ENCODE results near the gene CCBE1. TPM values are rescaled to one million over a fixed set of nuclear protein-coding genes. Genes with fewer than 3 reads are reported as not detected.

CCBE1 gene
- total and polyA plus RNA-seq, 4 experiments from 2014 or later = not detected

DNA sequence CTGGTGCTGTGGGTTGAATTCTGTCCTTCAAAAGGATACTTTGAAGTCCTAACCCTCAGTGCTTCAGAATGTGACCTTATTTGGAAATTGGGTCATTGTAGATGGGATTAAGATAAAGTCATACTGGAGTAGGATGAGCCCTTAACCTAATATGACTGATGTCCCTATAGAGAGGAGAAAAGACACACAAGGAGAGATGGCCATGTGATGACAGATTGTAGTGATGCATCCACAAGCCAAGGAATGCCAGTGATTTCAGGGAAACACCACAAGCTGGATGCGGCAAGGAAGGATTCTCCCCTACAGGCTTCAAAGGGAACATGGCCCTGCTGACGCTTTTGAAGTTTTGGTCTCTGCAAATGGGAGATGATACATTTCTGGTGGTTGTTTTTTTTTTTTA lies 24.7 kb upstream of the CCBE1 start:
- intact Hi-C loops (cut with micrococcal nuclease) = no loop called here
- H3K4me3 ChIP-seq (ENCODE audit: low read length in 2 of 2) = no peak overlapping the region
- peaks cover 0 to 4% of the 10 kb centered on the region in 2 donors for H3K27me3 Mint-ChIP-seq
- H3K4me3 Mint-ChIP-seq = no peak overlapping the region
- H3K27me3 ChIP-seq (ENCODE audit: insufficient read depth, low read length) = no peaks in the 10 kb centered on the region
- H3K27ac Mint-ChIP-seq = no peak overlapping the region
- no peaks in the 10 kb centered on the region for H3K9me3 ChIP-seq (ENCODE audit: control insufficient read depth in 1 of 2, low read length in 2 of 2)
- no peak for DNase-seq
- POLR2A ChIA-PET (ENCODE audit: partially characterized antibody) = no interaction called here
- H3K36me3 Mint-ChIP-seq = no peaks in the 10 kb centered on the region
- H3K36me3 ChIP-seq (ENCODE audit: insufficient read depth, low read length) = no peaks in the 10 kb centered on the region
- peaks cover 0 to 3% (median 0%) of the 10 kb centered on the region in 8 donors for H3K9me3 Mint-ChIP-seq
- H3K4me1 ChIP-seq (ENCODE audit: insufficient read depth, low read length) = no peaks in the 10 kb centered on the region
- H3K4me1 Mint-ChIP-seq = no peaks in the 10 kb centered on the region
- CTCF ChIA-PET (ENCODE audit: partially characterized antibody) = no interaction called here
- H3K27ac ChIP-seq (ENCODE audit: low read depth, low read length) = no peak overlapping the region

DNA sequence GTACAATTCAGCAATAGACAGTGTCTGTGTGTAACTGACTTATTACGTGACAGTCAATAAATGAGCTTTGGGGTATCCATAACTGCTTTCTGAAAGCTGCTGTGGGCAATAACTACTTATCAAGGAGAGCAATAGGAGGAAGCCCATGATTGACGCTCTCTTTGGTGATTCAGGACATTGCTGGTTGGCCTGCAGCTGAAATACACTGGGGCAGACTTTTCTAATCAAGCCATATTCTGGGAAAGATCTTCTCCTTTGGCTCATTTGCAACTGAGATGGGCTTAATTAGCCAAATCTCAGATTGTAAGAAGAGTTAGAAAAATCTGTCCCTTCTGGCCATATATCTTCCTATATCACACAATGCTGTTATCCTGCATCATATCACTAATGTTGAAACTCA lies 24.0 kb upstream of the CCBE1 start:
- Mint-ChIP-seq H3K27me3 (peaks cover 0 to 4% of the 10 kb centered on the region in 2 donors), H3K4me1 (no peaks in the 10 kb centered on the region), H3K27ac (no peak overlapping the region), H3K36me3 (no peaks in the 10 kb centered on the region), H3K9me3 (peaks cover 0 to 3% (median 0%) of the 10 kb centered on the region in 8 donors), H3K4me3 (no peak overlapping the region)
- no peaks in the 10 kb centered on the region for H3K4me1 ChIP-seq (ENCODE audit: insufficient read depth, low read length)
- ChIA-PET CTCF (ENCODE audit: partially characterized antibody) (no interaction called here), POLR2A (ENCODE audit: partially characterized antibody) (no interaction called here)
- no peaks in the 10 kb centered on the region for H3K36me3 ChIP-seq (ENCODE audit: insufficient read depth, low read length)
- no peaks in the 10 kb centered on the region for H3K27me3 ChIP-seq (ENCODE audit: insufficient read depth, low read length)
- DNase-seq = no peak
- H3K9me3 ChIP-seq (ENCODE audit: control insufficient read depth in 1 of 2, low read length in 2 of 2) = no peaks in the 10 kb centered on the region
- H3K4me3 ChIP-seq (ENCODE audit: low read length in 2 of 2) = no peak overlapping the region
- intact Hi-C loops (cut with micrococcal nuclease) = no loop called here
- H3K27ac ChIP-seq (ENCODE audit: low read depth, low read length) = no peak overlapping the region

DNA sequence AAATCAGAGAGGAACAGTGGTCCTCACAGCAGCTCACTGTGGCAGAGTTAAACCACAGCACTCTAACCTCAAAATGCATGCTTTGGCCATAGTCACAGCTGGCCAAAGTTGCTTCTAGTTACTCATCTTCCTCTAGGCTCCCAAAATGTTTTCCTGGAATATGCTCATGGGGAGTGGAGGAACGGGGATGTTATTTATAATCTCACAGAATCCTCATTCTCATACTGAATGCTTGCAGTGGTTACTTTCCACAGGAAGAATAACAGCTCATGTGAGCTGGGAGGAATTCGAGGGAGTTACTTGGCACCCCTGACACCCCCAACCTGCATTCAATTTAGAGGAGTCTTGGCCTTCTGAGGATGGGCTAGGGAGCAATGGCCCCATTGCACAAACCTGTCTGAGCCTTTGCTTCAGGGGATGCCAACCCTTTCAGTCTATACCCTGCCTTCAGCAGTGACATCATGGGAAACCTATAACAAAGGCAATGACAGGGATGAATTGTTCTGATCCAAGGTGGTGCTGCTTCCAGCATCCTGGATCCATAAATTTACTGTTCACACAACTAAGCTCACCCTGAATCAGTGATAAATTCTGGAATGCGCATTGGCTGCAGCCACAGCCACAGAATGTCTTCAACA lies 22.4 kb upstream of the CCBE1 start:
- Histone ChIP-seq H3K27me3 (ENCODE audit: insufficient read depth, low read length) (no peaks in the 10 kb centered on the region), H3K9me3 (ENCODE audit: control insufficient read depth in 1 of 2, low read length in 2 of 2) (no peaks in the 10 kb centered on the region), H3K36me3 (ENCODE audit: insufficient read depth, low read length) (no peaks in the 10 kb centered on the region), H3K4me1 (ENCODE audit: insufficient read depth, low read length) (no peaks in the 10 kb centered on the region), H3K27ac (ENCODE audit: low read depth, low read length) (no peak overlapping the region), H3K4me3 (ENCODE audit: low read length in 2 of 2) (no peak overlapping the region)
- intact Hi-C loops (cut with micrococcal nuclease) = no loop called here
- CTCF ChIA-PET (ENCODE audit: partially characterized antibody) = no interaction called here
- H3K9me3 Mint-ChIP-seq = peaks cover 0 to 3% (median 0%) of the 10 kb centered on the region in 8 donors
- no peak overlapping the region for H3K27ac Mint-ChIP-seq
- no peaks in the 10 kb centered on the region for H3K4me1 Mint-ChIP-seq
- peaks cover 0 to 6% of the 10 kb centered on the region in 2 donors for H3K27me3 Mint-ChIP-seq
- no peaks in the 10 kb centered on the region for H3K36me3 Mint-ChIP-seq
- H3K4me3 Mint-ChIP-seq = no peak overlapping the region
- DNase-seq = no peak
- POLR2A ChIA-PET (ENCODE audit: partially characterized antibody) = no interaction called here

DNA sequence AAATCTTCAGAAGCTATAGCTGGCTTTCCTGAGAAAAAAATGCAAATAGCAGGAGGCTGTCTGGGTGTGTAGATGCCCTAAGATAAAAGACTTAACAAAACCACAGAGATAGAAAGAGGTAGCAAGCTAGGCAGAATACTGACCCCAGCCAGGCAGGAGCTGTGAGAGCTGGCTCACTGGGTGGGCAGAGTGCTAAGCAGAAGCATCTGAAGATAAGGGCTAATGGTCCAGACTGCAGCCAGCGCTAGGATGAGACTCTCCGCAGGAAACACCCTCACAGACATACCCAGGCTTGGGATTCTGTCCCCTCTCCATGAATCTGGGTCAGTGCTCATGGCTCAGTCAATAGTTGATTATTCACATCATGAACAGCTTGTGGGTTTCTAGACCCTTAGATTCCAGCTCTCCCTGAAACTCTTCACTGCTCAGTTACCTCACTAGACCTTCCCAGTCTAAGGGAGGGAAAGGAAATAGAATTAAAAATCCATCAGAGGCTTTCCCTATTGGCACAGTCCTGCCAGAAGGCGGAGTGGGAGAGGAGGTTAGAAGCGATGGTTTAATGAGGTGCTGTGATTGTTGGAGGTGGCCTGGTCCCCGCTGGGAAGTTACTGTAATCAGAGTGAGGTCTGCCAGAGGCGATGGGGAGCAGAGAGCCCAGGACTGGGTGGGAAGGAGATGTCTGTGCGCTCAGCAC lies 21.4 kb upstream of the CCBE1 start:
- Mint-ChIP-seq H3K9me3 (peaks cover 0 to 5% (median 0%) of the 10 kb centered on the region in 8 donors), H3K36me3 (no peaks in the 10 kb centered on the region), H3K4me3 (no peak overlapping the region), H3K27ac (no peak overlapping the region), H3K4me1 (no peaks in the 10 kb centered on the region), H3K27me3 (peaks cover 0 to 6% of the 10 kb centered on the region in 2 donors)
- no peaks in the 10 kb centered on the region for H3K4me1 ChIP-seq (ENCODE audit: insufficient read depth, low read length)
- intact Hi-C loops (cut with micrococcal nuclease) = no loop called here
- no peaks in the 10 kb centered on the region for H3K36me3 ChIP-seq (ENCODE audit: insufficient read depth, low read length)
- H3K27me3 ChIP-seq (ENCODE audit: insufficient read depth, low read length) = no peaks in the 10 kb centered on the region
- H3K9me3 ChIP-seq (ENCODE audit: control insufficient read depth in 1 of 2, low read length in 2 of 2) = no peaks in the 10 kb centered on the region
- ChIA-PET CTCF (ENCODE audit: partially characterized antibody) (interaction anchor here (0.5 kb wide), 1 partner anchor 9 kb away, joined by 3 read pairs; no protein-coding TSS in a partner anchor), POLR2A (ENCODE audit: partially characterized antibody) (no interaction called here)
- DNase-seq = no peak
- no peak overlapping the region for H3K27ac ChIP-seq (ENCODE audit: low read depth, low read length)
- no peak overlapping the region for H3K4me3 ChIP-seq (ENCODE audit: low read length in 2 of 2)

DNA sequence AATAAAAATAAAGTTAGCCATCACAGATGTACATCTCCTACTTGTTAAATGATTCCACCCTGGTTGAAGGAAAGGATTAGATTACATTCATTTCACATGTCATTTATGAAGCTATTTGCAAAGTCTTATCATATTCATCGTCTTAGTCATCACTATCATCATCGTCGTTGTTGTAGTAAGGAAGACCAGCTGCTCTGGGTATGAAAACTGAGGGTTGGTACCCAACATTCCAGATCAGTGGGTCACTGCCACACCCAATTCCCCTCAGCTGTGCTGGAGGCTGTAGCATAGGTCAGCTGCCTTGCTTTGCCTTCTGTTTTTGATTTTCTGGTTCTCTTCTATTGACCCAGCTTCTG lies 20.9 kb upstream of the CCBE1 start:
- peaks cover 0 to 6% of the 10 kb centered on the region in 2 donors for H3K27me3 Mint-ChIP-seq
- H3K36me3 Mint-ChIP-seq = no peaks in the 10 kb centered on the region
- no peak overlapping the region for H3K4me3 ChIP-seq (ENCODE audit: low read length in 2 of 2)
- no peaks in the 10 kb centered on the region for H3K27me3 ChIP-seq (ENCODE audit: insufficient read depth, low read length)
- no peak overlapping the region for H3K4me3 Mint-ChIP-seq
- DNase-seq = no peak
- H3K27ac ChIP-seq (ENCODE audit: low read depth, low read length) = no peak overlapping the region
- POLR2A ChIA-PET (ENCODE audit: partially characterized antibody) = no interaction called here
- no peaks in the 10 kb centered on the region for H3K4me1 ChIP-seq (ENCODE audit: insufficient read depth, low read length)
- H3K36me3 ChIP-seq (ENCODE audit: insufficient read depth, low read length) = no peaks in the 10 kb centered on the region
- no peaks in the 10 kb centered on the region for H3K9me3 ChIP-seq (ENCODE audit: control insufficient read depth in 1 of 2, low read length in 2 of 2)
- intact Hi-C loops (cut with micrococcal nuclease) = no loop called here
- no peaks in the 10 kb centered on the region for H3K4me1 Mint-ChIP-seq
- CTCF ChIA-PET (ENCODE audit: partially characterized antibody) = interaction anchor here (0.5 kb wide), 1 partner anchor 10 kb away, joined by 3 read pairs; no protein-coding TSS in a partner anchor
- peaks cover 0 to 5% (median under 1%) of the 10 kb centered on the region in 8 donors for H3K9me3 Mint-ChIP-seq
- no peak overlapping the region for H3K27ac Mint-ChIP-seq

DNA sequence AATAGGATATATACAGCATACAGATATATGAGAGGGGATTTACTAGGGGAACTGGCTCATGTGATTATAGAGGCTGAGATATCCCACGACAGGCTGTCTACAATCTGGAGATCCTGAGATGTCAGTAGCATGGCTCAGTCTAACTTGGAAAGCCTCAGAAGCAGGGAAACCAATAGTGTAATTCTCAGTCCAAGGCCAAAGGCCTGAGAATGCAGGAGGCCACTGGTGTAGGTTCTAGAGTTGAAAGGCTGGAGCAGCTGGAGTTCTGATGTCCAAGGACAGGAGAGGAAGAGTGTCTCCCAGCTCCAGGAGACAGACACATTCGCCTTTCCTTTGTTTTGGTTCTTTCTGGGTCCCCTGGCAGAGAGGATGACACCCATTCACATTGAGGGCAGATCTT lies 20.1 kb upstream of the CCBE1 start:
- DNase-seq = no peak
- Histone ChIP-seq H3K27ac (ENCODE audit: low read depth, low read length) (no peak overlapping the region), H3K9me3 (ENCODE audit: control insufficient read depth in 1 of 2, low read length in 2 of 2) (no peaks in the 10 kb centered on the region), H3K4me3 (ENCODE audit: low read length in 2 of 2) (no peak overlapping the region), H3K27me3 (ENCODE audit: insufficient read depth, low read length) (no peaks in the 10 kb centered on the region), H3K4me1 (ENCODE audit: insufficient read depth, low read length) (no peaks in the 10 kb centered on the region), H3K36me3 (ENCODE audit: insufficient read depth, low read length) (no peaks in the 10 kb centered on the region)
- Mint-ChIP-seq H3K9me3 (peaks cover 0 to 5% (median 1%) of the 10 kb centered on the region in 8 donors), H3K27ac (no peak overlapping the region), H3K4me1 (no peaks in the 10 kb centered on the region), H3K27me3 (peaks cover 2 to 6% of the 10 kb centered on the region in 2 donors), H3K36me3 (no peaks in the 10 kb centered on the region), H3K4me3 (no peak overlapping the region)
- intact Hi-C loops (cut with micrococcal nuclease) = no loop called here
- POLR2A ChIA-PET (ENCODE audit: partially characterized antibody) = no interaction called here
- CTCF ChIA-PET (ENCODE audit: partially characterized antibody) = no interaction called here

DNA sequence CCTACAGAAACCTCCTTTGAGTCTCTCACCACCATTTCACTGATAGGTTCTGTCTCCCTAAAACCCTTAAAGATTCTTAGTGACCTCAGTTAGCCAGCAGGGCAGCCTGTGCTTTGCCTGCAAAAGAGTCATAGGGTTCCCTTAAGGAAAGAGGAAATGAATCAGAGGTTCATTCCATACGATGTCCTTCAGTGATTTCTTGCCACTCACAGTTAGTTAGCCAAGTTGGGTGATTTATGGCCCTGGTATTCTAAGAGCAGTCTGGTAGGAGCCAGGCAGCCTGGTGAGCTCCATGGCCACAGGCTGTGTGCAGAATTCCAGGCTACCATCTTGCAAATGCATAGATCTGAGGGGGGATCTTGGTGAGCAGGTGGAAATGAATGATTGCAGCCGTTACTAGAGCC lies 18.7 kb upstream of the CCBE1 start:
- H3K4me3 ChIP-seq (ENCODE audit: low read length in 2 of 2) = no peak overlapping the region
- POLR2A ChIA-PET (ENCODE audit: partially characterized antibody) = no interaction called here
- H3K9me3 ChIP-seq (ENCODE audit: control insufficient read depth in 1 of 2, low read length in 2 of 2) = no peaks in the 10 kb centered on the region
- no peaks in the 10 kb centered on the region for H3K4me1 ChIP-seq (ENCODE audit: insufficient read depth, low read length)
- CTCF ChIA-PET (ENCODE audit: partially characterized antibody) = no interaction called here
- no peak overlapping the region for H3K27ac ChIP-seq (ENCODE audit: low read depth, low read length)
- Mint-ChIP-seq H3K4me1 (no peaks in the 10 kb centered on the region), H3K9me3 (peaks cover 0 to 5% (median 0%) of the 10 kb centered on the region in 8 donors), H3K27me3 (peaks cover 2 to 4% of the 10 kb centered on the region in 2 donors), H3K27ac (no peak overlapping the region), H3K4me3 (no peak overlapping the region), H3K36me3 (no peaks in the 10 kb centered on the region)
- H3K36me3 ChIP-seq (ENCODE audit: insufficient read depth, low read length) = no peaks in the 10 kb centered on the region
- H3K27me3 ChIP-seq (ENCODE audit: insufficient read depth, low read length) = no peaks in the 10 kb centered on the region
- intact Hi-C loops (cut with micrococcal nuclease) = no loop called here
- DNase-seq = no peak

All from CD4-positive, alpha-beta memory T cell (primary cell).